GM18867 (cell line): Measurements from ENCODE around the gene EFCAB6.

ENCODE experiments used
- ATAC-seq: cut with Tn5 transposase; IDR thresholded peaks from one replicate; pipeline ENCODE4 v1.9.1; 2021; ENCODE audit warnings: mild to moderate bottlenecking, moderate library complexity; ENCODE audit not compliant: unreplicated experiment

Gene EFCAB6

GRCh38 chr22:43642319-43643206 is 169.5 kb downstream of the EFCAB6 start:
- ATAC-seq = no peak

- ATAC-seq = no peak
Measured at GRCh38 chr22:43639228-43639948, 172.7 kb downstream of the EFCAB6 start.

GRCh38 chr22:43637275-43638260 is 174.5 kb downstream of the EFCAB6 start:
- no peak for ATAC-seq

- ATAC-seq = no peak
Measured at GRCh38 chr22:43636086-43636485, 176.0 kb downstream of the EFCAB6 start.

- no peak for ATAC-seq
Measured at GRCh38 chr22:43635101-43635500, 177.0 kb downstream of the EFCAB6 start.

- ATAC-seq = no peak
Measured at GRCh38 chr22:43634316-43634715, 177.8 kb downstream of the EFCAB6 start.

GRCh38 chr22:43633631-43634285 is 178.3 kb downstream of the EFCAB6 start:
- no peak for ATAC-seq

GRCh38 chr22:43631846-43632245 is 180.3 kb downstream of the EFCAB6 start:
- no peak for ATAC-seq

- no peak for ATAC-seq
Measured at GRCh38 chr22:43631201-43631600, 180.9 kb downstream of the EFCAB6 start.

- no peak for ATAC-seq
Measured at GRCh38 chr22:43630451-43630850, 181.7 kb downstream of the EFCAB6 start.

- ATAC-seq = no peak
Measured at GRCh38 chr22:43628250-43628649, 183.9 kb downstream of the EFCAB6 start.

GRCh38 chr22:43627485-43628213 is 184.5 kb downstream of the EFCAB6 start:
- ATAC-seq = no peak

GRCh38 chr22:43625242-43625641 is 186.9 kb downstream of the EFCAB6 start:
- no peak for ATAC-seq

GRCh38 chr22:43624144-43624998 is 187.7 kb downstream of the EFCAB6 start:
- ATAC-seq = no peak

- ATAC-seq = no peak
Measured at GRCh38 chr22:43622886-43623285, 189.2 kb downstream of the EFCAB6 start.

GRCh38 chr22:43620197-43620596 is 191.9 kb downstream of the EFCAB6 start:
- no peak for ATAC-seq

- ATAC-seq = no peak
Measured at GRCh38 chr22:43618517-43618916, 193.6 kb downstream of the EFCAB6 start.

- ATAC-seq = no peak
Measured at GRCh38 chr22:43616645-43617044, 195.5 kb downstream of the EFCAB6 start.

GRCh38 chr22:43600265-43600664 is 211.8 kb downstream of the EFCAB6 start:
- ATAC-seq = no peak
